HEK293 (cell line): ENCODE measurements around the gene ARL3.

Experiments
- CTCF ChIA-PET: fragments of 350-600 bp; formaldehyde crosslinking; extraction: SDS; loops from one replicate; lab custom pipeline; 2021; ENCODE audit warnings: antibody characterized with exemption; lab: Yijun Ruan, JAX
- POLR2A ChIA-PET: fragments of 300-600 bp; formaldehyde crosslinking; extraction: SDS; loops from one replicate; lab custom pipeline; 2020; ENCODE audit warnings: antibody characterized with exemption, inconsistent platforms; lab: Yijun Ruan, JAX
- H3K27ac ChIP-seq: fragments of 200-500 bp; sonication (Bioruptor generic); 2 replicates; pipeline ENCODE4 v1.5.1; 2014; ENCODE audit warnings: low read depth, low read length, control low read depth, inconsistent platforms; ENCODE audit errors: extremely low read depth
- H3K36me3 ChIP-seq, 2 experiments: fragments of 200-500 bp in 1 of 2; sonication (Bioruptor generic) in 1 of 2; 1 replicate in 1 of 2; 2 replicates in 1 of 2; pipeline ENCODE4 v1.5.1; 2014 to 2017; ENCODE audit warnings: inconsistent platforms in 2 of 2, low read length in 2 of 2; ENCODE audit not compliant: control insufficient read depth in 2 of 2, insufficient read depth in 1 of 2
- H3K4me1 ChIP-seq: fragments of 200-500 bp; sonication (Bioruptor generic); 2 replicates; pipeline ENCODE4 v1.5.1; 2014; ENCODE audit warnings: mild to moderate bottlenecking, low read length, inconsistent platforms; ENCODE audit not compliant: control insufficient read depth, insufficient read depth
- H3K4me3 ChIP-seq: 2 replicates; pipeline ENCODE4 v1.5.1; 2011; ENCODE audit warnings: low read depth, mild to moderate bottlenecking, control low read depth, low read length, moderate library complexity
- H3K9me3 ChIP-seq: fragments of 200-500 bp; sonication (Bioruptor generic); 2 replicates; pipeline ENCODE4 v1.5.1; 2014; ENCODE audit warnings: low read depth, low read length, inconsistent platforms; ENCODE audit not compliant: control insufficient read depth, insufficient read depth
- GLIS2 ChIP-seq: fragments of 450-650 bp; formaldehyde crosslinking; IDR thresholded peaks from 2 replicates; pipeline ENCODE4 v1.5.1; 2016; ENCODE audit warnings: missing biosample characterization, missing genetic modification characterization
- KLF10 ChIP-seq: fragments of 450-650 bp; IDR thresholded peaks from 2 replicates; pipeline ENCODE4 v1.5.1; 2018; ENCODE audit warnings: missing biosample characterization, mild to moderate bottlenecking, missing genetic modification characterization
- SP2 ChIP-seq: fragments of 450-650 bp; formaldehyde crosslinking; IDR thresholded peaks from 2 replicates; pipeline ENCODE4 v1.5.1; 2016; ENCODE audit warnings: missing biosample characterization, missing genetic modification characterization
- ZBTB21 ChIP-seq: fragments of 450-650 bp; formaldehyde crosslinking; IDR thresholded peaks from 2 replicates; pipeline ENCODE4 v1.5.1; 2017; ENCODE audit warnings: missing biosample characterization, missing genetic modification characterization
- ZFP3 ChIP-seq: fragments of 450-650 bp; formaldehyde crosslinking; IDR thresholded peaks from 2 replicates; pipeline ENCODE4 v1.5.1; 2016; ENCODE audit warnings: low read depth, missing biosample characterization, missing genetic modification characterization
- ZNF2 ChIP-seq: fragments of 450-650 bp; formaldehyde crosslinking; IDR thresholded peaks from 2 replicates; pipeline ENCODE4 v1.5.1; 2016; ENCODE audit warnings: missing biosample characterization, missing genetic modification characterization
- ZNF221 ChIP-seq: fragments of 450-650 bp; formaldehyde crosslinking; IDR thresholded peaks from 2 replicates; pipeline ENCODE4 v1.5.1; 2017; ENCODE audit warnings: missing biosample characterization, missing genetic modification characterization, borderline replicate concordance
- ZNF23 ChIP-seq: fragments of 450-650 bp; formaldehyde crosslinking; IDR thresholded peaks from 2 replicates; pipeline ENCODE4 v1.5.1; 2016; ENCODE audit warnings: missing biosample characterization, missing genetic modification characterization, borderline replicate concordance
- ZNF600 ChIP-seq: fragments of 450-650 bp; formaldehyde crosslinking; IDR thresholded peaks from 2 replicates; pipeline ENCODE4 v1.5.1; 2016; ENCODE audit warnings: missing biosample characterization, missing genetic modification characterization
- ZNF658 ChIP-seq: fragments of 450-650 bp; formaldehyde crosslinking; IDR thresholded peaks from 2 replicates; pipeline ENCODE4; 2016; ENCODE audit warnings: missing biosample characterization, missing genetic modification characterization
- ZNF692 ChIP-seq: fragments of 450-650 bp; formaldehyde crosslinking; IDR thresholded peaks from 2 replicates; pipeline ENCODE4 v1.5.1; 2016; ENCODE audit warnings: missing biosample characterization, missing genetic modification characterization
- ZNF830 ChIP-seq: fragments of 450-650 bp; IDR thresholded peaks from 2 replicates; pipeline ENCODE4 v1.5.0; 2018; ENCODE audit warnings: missing biosample characterization, missing genetic modification characterization, low read depth, mild to moderate bottlenecking, moderate library complexity
- ZSCAN23 ChIP-seq: fragments of 450-650 bp; formaldehyde crosslinking; IDR thresholded peaks from 2 replicates; pipeline ENCODE4 v1.5.1; 2016; ENCODE audit warnings: missing biosample characterization, missing genetic modification characterization
- TF ChIP-seq, protein P1 (sequence below): fragments of 450-650 bp; formaldehyde crosslinking; IDR thresholded peaks from 2 replicates; pipeline ENCODE4 v1.5.1; 2016; ENCODE audit warnings: missing biosample characterization, missing genetic modification characterization, borderline replicate concordance
- TF ChIP-seq, protein P2 (sequence below): fragments of 450-650 bp; formaldehyde crosslinking; IDR thresholded peaks from 2 replicates; pipeline ENCODE4 v1.5.1; 2016; ENCODE audit warnings: missing biosample characterization, missing genetic modification characterization

The ARL3 gene

DNA sequence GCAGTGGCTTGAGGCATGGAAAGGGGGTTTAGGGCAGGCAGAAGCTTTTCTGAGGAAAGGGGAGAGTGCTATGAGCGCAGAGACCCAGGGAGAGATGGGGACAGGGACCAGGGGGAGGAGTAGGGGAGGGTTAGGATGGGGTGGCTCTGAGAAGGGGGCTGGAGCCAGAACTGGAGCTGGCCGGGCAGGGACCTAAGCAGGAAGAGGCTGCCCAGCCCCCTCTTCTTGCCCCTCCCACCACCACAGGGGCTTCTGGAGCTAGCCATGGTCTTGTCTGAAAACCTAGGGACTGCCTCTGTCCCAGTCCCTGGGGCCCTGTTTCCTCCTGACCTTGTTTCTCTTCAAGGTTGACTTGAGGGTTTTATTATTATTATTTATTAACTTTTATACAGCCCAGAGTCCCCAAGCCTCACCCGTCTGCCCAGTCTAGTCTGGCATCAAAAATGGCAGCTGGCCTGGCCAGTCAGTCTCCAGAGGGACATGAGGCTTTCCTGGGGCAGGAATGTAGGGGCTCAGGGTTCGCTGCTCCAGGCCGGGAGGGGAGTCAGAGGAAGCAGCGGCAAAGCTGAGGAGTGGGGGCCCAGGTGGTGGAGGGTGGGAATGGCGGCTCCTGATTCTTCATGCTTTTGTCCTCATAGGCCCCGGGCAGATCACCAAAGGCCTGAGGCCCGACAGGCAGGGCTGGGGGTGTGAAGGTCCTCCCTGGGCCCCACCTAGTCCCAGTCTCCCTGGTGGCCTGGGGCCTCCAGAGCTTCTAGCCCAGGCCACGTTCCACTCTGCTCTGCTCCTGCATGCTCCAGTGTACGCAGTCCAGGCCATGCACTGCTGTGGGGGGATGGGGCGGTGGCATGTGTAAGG is 64.2 kb downstream of the ARL3 start:
- TF ChIP-seq ZSCAN23 (tag by site-specific recombination) (no peak), ZNF658 (tag by site-specific recombination) (no peak), KLF10 (tag by site-specific recombination) (no peak), GLIS2 (tag by site-specific recombination) (peak; percentile 21; the same call in 1 of the 2 replicates), SP2 (tag by site-specific recombination) (no peak), ZNF221 (tag by site-specific recombination) (no peak), ZFP3 (tag by site-specific recombination) (no peak), ZNF830 (tag by site-specific recombination) (no peak), ZNF692 (peak; percentile 20; the same call in 1 of the 2 replicates)
- TF ChIP-seq, protein P1, sequence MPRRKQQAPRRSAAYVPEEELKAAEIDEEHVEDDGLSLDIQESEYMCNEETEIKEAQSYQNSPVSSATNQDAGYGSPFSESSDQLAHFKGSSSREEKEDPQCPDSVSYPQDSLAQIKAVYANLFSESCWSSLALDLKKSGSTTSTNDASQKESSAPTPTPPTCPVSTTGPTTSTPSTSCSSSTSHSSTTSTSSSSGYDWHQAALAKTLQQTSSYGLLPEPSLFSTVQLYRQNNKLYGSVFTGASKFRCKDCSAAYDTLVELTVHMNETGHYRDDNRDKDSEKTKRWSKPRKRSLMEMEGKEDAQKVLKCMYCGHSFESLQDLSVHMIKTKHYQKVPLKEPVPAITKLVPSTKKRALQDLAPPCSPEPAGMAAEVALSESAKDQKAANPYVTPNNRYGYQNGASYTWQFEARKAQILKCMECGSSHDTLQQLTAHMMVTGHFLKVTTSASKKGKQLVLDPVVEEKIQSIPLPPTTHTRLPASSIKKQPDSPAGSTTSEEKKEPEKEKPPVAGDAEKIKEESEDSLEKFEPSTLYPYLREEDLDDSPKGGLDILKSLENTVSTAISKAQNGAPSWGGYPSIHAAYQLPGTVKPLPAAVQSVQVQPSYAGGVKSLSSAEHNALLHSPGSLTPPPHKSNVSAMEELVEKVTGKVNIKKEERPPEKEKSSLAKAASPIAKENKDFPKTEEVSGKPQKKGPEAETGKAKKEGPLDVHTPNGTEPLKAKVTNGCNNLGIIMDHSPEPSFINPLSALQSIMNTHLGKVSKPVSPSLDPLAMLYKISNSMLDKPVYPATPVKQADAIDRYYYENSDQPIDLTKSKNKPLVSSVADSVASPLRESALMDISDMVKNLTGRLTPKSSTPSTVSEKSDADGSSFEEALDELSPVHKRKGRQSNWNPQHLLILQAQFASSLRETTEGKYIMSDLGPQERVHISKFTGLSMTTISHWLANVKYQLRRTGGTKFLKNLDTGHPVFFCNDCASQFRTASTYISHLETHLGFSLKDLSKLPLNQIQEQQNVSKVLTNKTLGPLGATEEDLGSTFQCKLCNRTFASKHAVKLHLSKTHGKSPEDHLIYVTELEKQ (tag by site-specific recombination), result no peak
- TF ChIP-seq, protein P2, sequence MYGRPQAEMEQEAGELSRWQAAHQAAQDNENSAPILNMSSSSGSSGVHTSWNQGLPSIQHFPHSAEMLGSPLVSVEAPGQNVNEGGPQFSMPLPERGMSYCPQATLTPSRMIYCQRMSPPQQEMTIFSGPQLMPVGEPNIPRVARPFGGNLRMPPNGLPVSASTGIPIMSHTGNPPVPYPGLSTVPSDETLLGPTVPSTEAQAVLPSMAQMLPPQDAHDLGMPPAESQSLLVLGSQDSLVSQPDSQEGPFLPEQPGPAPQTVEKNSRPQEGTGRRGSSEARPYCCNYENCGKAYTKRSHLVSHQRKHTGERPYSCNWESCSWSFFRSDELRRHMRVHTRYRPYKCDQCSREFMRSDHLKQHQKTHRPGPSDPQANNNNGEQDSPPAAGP (tag by site-specific recombination), result 0 out of 2 replicates have a peak, but pooled peaks have one; percentile 16
- peak overlapping the region; percentile 24; the same call in 1 of the 2 replicates for H3K27ac ChIP-seq
- H3K4me1 ChIP-seq, result peaks cover 15% of the 10 kb centered on the region

DNA sequence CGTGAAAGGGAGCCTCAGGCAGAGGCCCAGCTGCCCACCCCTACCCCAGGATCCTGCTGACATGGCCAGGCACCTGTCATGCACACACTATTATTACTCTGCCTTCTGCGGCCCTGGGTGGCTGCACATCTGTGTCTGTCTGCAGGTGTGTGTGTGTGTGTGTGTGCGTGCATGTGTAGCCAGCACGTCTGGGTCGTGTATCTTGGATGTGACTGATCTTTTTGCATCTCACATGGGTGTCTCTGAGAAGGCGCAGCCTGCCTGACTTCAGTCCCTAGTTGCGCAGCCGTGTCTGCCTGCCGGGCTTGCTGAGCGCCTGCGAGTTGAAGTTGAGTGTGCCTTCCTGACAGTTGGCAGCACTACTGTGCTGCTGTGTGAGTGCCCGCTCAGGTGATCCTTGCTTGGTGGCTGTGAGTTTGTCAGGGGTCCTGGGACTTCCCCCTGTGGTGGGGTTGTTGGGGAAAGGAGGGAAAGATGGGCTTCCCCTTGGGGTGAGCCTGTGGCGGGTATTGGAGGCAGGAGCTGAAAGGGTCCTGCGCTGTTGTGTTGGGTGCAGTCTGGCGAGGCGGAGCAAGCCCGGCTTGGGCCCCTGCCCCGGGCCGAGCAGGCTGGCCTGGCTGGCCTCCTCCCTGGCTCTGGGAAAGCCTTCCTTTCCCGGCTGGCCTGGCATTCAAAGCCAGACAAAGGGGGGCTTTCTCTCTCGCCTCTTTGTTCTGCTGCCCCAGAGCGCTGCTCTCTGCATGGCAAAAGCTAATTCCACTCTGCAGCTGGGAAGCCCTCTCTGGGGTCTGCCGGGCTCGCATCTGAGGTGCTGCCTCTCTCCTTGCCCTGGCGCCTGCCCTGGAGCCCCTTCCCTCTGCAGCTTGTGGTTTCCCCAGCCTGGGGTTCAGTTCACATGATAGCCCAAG is 65.1 kb downstream of the ARL3 start:
- TF ChIP-seq ZBTB21 (tag by site-specific recombination) (no peak), ZNF2 (tag by site-specific recombination) (peak; percentile 63; the same call in 1 of the 2 replicates), ZNF600 (peak; percentile 65), ZNF23 (tag by site-specific recombination) (no peak)
- Histone ChIP-seq H3K9me3 (no peaks in the 10 kb centered on the region), H3K36me3 (peaks cover 5 to 43% of the 10 kb centered on the region in 2 experiments; a peak in 2 of 3 replicates), H3K4me1 (peaks cover 15% of the 10 kb centered on the region), H3K4me3 (no peak overlapping the region), H3K27ac (peak overlapping the region; percentile 24)
- ChIA-PET CTCF (interaction anchor here (1.2 kb wide), 1 partner anchor 30 kb away, joined by 5 read pairs; no protein-coding TSS in a partner anchor), POLR2A (interaction anchor here (0.6 to 1.2 kb wide), 3 partner anchors 20 to 119 kb away, joined by 3 read pairs; no protein-coding TSS in a partner anchor)

More for the DNA sequence above, 64.2 kb downstream of the ARL3 start:
- ChIA-PET POLR2A (interaction anchor here (0.6 to 1.2 kb wide), 4 partner anchors 9 to 118 kb away, joined by 3 to 6 read pairs (median 3); no protein-coding TSS in a partner anchor), CTCF (interaction anchor here (0.6 to 1.2 kb wide), 3 partner anchors 22 to 54 kb away, joined by 3 to 5 read pairs (median 4); no protein-coding TSS in a partner anchor)
- H3K36me3 ChIP-seq, result peaks cover 5 to 50% of the 10 kb centered on the region in 2 experiments; a peak in 2 of 3 replicates
- no peak overlapping the region for H3K4me3 ChIP-seq
- no peaks in the 10 kb centered on the region for H3K9me3 ChIP-seq
